DOHH2 (cell line): ENCODE measurements around the gene B3GALT5.

Source experiments
- CTCF ChIP-seq: fragments of 200-600 bp; sonication (generic); IDR thresholded peaks from one replicate; pipeline ENCODE4 v1.5.1; 2014; ENCODE audit warnings: antibody characterized with exemption, mild to moderate bottlenecking, low read depth, low read length; ENCODE audit not compliant: poor library complexity, severe bottlenecking
- EZH2phosphoT487 ChIP-seq: fragments of 200-600 bp; sonication (generic); IDR thresholded peaks from 2 replicates; pipeline ENCODE4 v1.6.1; 2017; ENCODE audit warnings: borderline replicate concordance, mild to moderate bottlenecking, antibody characterized with exemption, low read length, moderate library complexity, mixed read lengths

GRCh38 chr21:39641827-39642450 lies 29.2 kb downstream of the B3GALT5 start:
- TF ChIP-seq CTCF (no peak), EZH2phosphoT487 (no peak)
